GM23338 (cell line): ENCODE data around the gene NTM. TPM values are rescaled to one million over a fixed set of nuclear protein-coding genes. Genes with fewer than 3 reads are reported as not detected.

ENCODE experiments used
- ATAC-seq: fragments of 200-7000 bp; cut with Tn5 transposase; 3 replicates; pipeline ENCODE4 v1.9.1; 2020
- DNase-seq: peaks from one replicate; pipeline ENCODE4 v3.0.0-alpha.2; 2015; ENCODE audit warnings: low spot score
- H2AFZ ChIP-seq: fragments of 200-600 bp; sonication (generic); 2 replicates; pipeline ENCODE4 v1.8.0; 2016; ENCODE audit warnings: antibody characterized with exemption, mild to moderate bottlenecking, moderate library complexity
- H3F3A ChIP-seq: fragments of 200-600 bp; sonication (generic); replicated peaks from 2 replicates; pipeline ENCODE4 v1.8.0; 2017; ENCODE audit warnings: antibody characterized with exemption, mixed run types, low read depth
- H3K27ac ChIP-seq: fragments of 200-600 bp; sonication (generic); 2 replicates; pipeline ENCODE4 v1.6.1; 2016; ENCODE audit warnings: low read depth
- H3K27me3 ChIP-seq: fragments of 200-600 bp; sonication (generic); 2 replicates; pipeline ENCODE4 v1.8.0; 2016; ENCODE audit warnings: mild to moderate bottlenecking, mixed run types, moderate library complexity; ENCODE audit not compliant: insufficient read depth
- H3K36me3 ChIP-seq: fragments of 200-600 bp; sonication (generic); 2 replicates; pipeline ENCODE4 v1.8.0; 2016; ENCODE audit warnings: mild to moderate bottlenecking; ENCODE audit not compliant: insufficient read depth
- H3K4me1 ChIP-seq: fragments of 200-600 bp; sonication (generic); 2 replicates; pipeline ENCODE4 v1.8.0; 2016; ENCODE audit warnings: mild to moderate bottlenecking, moderate library complexity; ENCODE audit not compliant: insufficient read depth
- H3K4me2 ChIP-seq: fragments of 200-600 bp; sonication (generic); 2 replicates; pipeline ENCODE4 v1.7.1; 2017; ENCODE audit warnings: mixed run types
- H3K4me3 ChIP-seq: fragments of 200-600 bp; sonication (generic); 2 replicates; pipeline ENCODE4 v1.6.1; 2016; ENCODE audit warnings: mixed run types
- H3K79me2 ChIP-seq: fragments of 200-600 bp; sonication (generic); replicated peaks from 2 replicates; pipeline ENCODE4 v1.8.0; 2017; ENCODE audit warnings: mild to moderate bottlenecking; ENCODE audit not compliant: insufficient read depth
- H3K9me2 ChIP-seq: fragments of 200-600 bp; sonication (generic); 2 replicates; pipeline ENCODE4 v1.8.0; 2017; ENCODE audit not compliant: insufficient read depth
- H4K20me1 ChIP-seq: fragments of 200-600 bp; sonication (generic); replicated peaks from 2 replicates; pipeline ENCODE4 v1.8.0; 2017; ENCODE audit warnings: mild to moderate bottlenecking; ENCODE audit not compliant: insufficient read depth
- H3K27ac Mint-ChIP-seq: 2 replicates; pipeline ENCODE4 v1.8.0; 2020; ENCODE audit warnings: inconsistent platforms, mild to moderate bottlenecking, moderate library complexity, mixed read lengths
- H3K27me3 Mint-ChIP-seq: 3 replicates; pipeline ENCODE4 v1.8.0; 2022; ENCODE audit warnings: low read depth, mild to moderate bottlenecking, moderate library complexity, mixed read lengths, inconsistent platforms; ENCODE audit not compliant: insufficient read depth, poor library complexity
- H3K36me3 Mint-ChIP-seq: 3 replicates; pipeline ENCODE4 v1.8.0; 2021; ENCODE audit warnings: low read depth, mild to moderate bottlenecking, inconsistent platforms, moderate library complexity, mixed read lengths
- H3K4me1 Mint-ChIP-seq: 3 replicates; pipeline ENCODE4 v1.8.0; 2020; ENCODE audit warnings: mild to moderate bottlenecking, inconsistent platforms, mixed read lengths
- H3K4me3 Mint-ChIP-seq: 3 replicates; pipeline ENCODE4 v1.8.0; 2021; ENCODE audit warnings: moderate library complexity, mild to moderate bottlenecking, inconsistent platforms, mixed read lengths
- H3K9me3 Mint-ChIP-seq: 3 replicates; pipeline ENCODE4 v1.8.0; 2020; ENCODE audit warnings: moderate library complexity, mild to moderate bottlenecking, inconsistent platforms, mixed read lengths
- CREB1 ChIP-seq: fragments of 250-450 bp; sonication (Bioruptor Pico); IDR thresholded peaks from 2 replicates; pipeline ENCODE4 v1.5.0; 2020; ENCODE audit warnings: low read depth, mild to moderate bottlenecking, moderate library complexity
- EZH2 ChIP-seq: fragments of 200-600 bp; sonication (generic); IDR thresholded peaks from one replicate; pipeline ENCODE4 v1.8.0; 2017; ENCODE audit warnings: antibody characterized with exemption, mild to moderate bottlenecking, low read depth; ENCODE audit not compliant: unreplicated experiment
- EZH2phosphoT487 ChIP-seq: fragments of 200-600 bp; sonication (generic); IDR thresholded peaks from one replicate; pipeline ENCODE4 v1.8.1; 2018; ENCODE audit warnings: antibody characterized with exemption; ENCODE audit not compliant: unreplicated experiment
- JUNB ChIP-seq: IDR thresholded peaks from one replicate; pipeline ENCODE4 v1.6.1; 2016; ENCODE audit warnings: antibody characterized with exemption; ENCODE audit not compliant: unreplicated experiment
- NANOG ChIP-seq: IDR thresholded peaks from 2 replicates; pipeline ENCODE4 v1.6.1; 2016; ENCODE audit warnings: antibody characterized with exemption, borderline replicate concordance
- POLR2AphosphoS5 ChIP-seq: IDR thresholded peaks from 2 replicates; pipeline ENCODE4 v1.6.1; 2016; ENCODE audit warnings: antibody characterized with exemption, low read depth
- STAT1 ChIP-seq: IDR thresholded peaks from one replicate; pipeline ENCODE4 v1.6.1; 2016; ENCODE audit warnings: antibody characterized with exemption; ENCODE audit not compliant: unreplicated experiment
- ZNF114 ChIP-seq: fragments of 250-450 bp; sonication (Bioruptor Pico); IDR thresholded peaks from 2 replicates; pipeline ENCODE4 v1.5.0; 2020; ENCODE audit warnings: mild to moderate bottlenecking, moderate library complexity
- ZNF331 ChIP-seq: fragments of 250-450 bp; sonication (Bioruptor Pico); IDR thresholded peaks from 2 replicates; pipeline ENCODE4 v1.5.0; 2020; ENCODE audit warnings: low read depth, mild to moderate bottlenecking, moderate library complexity
- polyA plus RNA-seq: library from polyadenylated mRNA; unstranded; fragments of >200 nt; fragmentation: Nextera tagmentation; extraction: Ambion mirVana; gene quantifications from 2 replicates; pipeline ENCODE4 v1.2.1, GENCODE V29; 2016
- total RNA-seq: library from RNA; depleted of rRNA; stranded (reverse); fragments of >200 nt; shearing (Covaris generic); gene quantifications from 2 replicates; pipeline ENCODE4 v1.2.3, GENCODE V29; 2014
- TF ChIP-seq, protein P1 (sequence below), 2 experiments: fragments of 200-600 bp in 1 of 2; sonication (generic) in 1 of 2; conservative IDR thresholded peaks; 2 replicates each; pipeline versions ENCODE4 v1.5.1 to v1.6.1; 2016 to 2017; ENCODE audit warnings: antibody characterized with exemption in 2 of 2, low read depth in 2 of 2, mild to moderate bottlenecking in 2 of 2, moderate library complexity in 1 of 2
- TF ChIP-seq, protein P2 (sequence below): fragments of 250-450 bp; sonication (Bioruptor Pico); IDR thresholded peaks from 2 replicates; pipeline ENCODE4 v1.5.0; 2020; ENCODE audit warnings: mild to moderate bottlenecking, moderate library complexity
- TF ChIP-seq, protein P3 (sequence below): IDR thresholded peaks from one replicate; pipeline ENCODE4 v1.6.1; 2018; ENCODE audit warnings: antibody characterized with exemption; ENCODE audit not compliant: unreplicated experiment
- TF ChIP-seq, protein P4 (sequence below): IDR thresholded peaks from 2 replicates; pipeline ENCODE4 v1.6.1; 2016; ENCODE audit warnings: antibody characterized with exemption

The NTM gene
- total and polyA plus RNA-seq, 2 experiments from 2014 or later, result 10.6 to 14.6 TPM

DNA sequence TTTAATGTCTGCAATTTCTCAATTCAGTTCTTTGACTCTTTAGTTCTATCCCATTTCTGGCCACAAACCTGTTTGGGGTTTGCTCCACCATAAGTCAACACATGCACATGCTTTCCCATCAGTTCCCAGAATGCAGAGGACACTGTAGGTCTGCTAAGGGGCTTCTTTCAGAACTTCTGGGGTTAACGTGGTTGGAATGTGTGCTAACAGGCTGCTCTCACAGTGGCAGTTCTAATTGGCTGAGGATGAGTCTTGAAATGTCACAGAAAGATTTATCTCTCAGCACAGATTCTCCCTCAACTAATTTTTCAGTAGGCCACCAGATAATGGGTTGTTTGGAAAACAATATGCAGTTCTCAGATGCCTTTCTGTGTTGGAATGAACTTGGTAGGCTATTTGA is 703.4 kb downstream of the NTM start:
- H3K4me3 ChIP-seq, result no peak overlapping the region
- Mint-ChIP-seq H3K36me3 (peaks cover 3% of the 10 kb centered on the region; the same call in 2 of the 3 replicates), H3K27ac (no peak overlapping the region), H3K9me3 (peaks cover 3% of the 10 kb centered on the region; the same call in 2 of the 3 replicates), H3K27me3 (no peaks in the 10 kb centered on the region), H3K4me1 (peaks cover 12% of the 10 kb centered on the region; the same call in 2 of the 3 replicates), H3K4me3 (no peak overlapping the region)
- no peak overlapping the region for H3K27ac ChIP-seq
- no peaks in the 10 kb centered on the region for H3F3A ChIP-seq
- peaks cover 7% of the 10 kb centered on the region; the same call in 1 of the 2 replicates for H3K4me1 ChIP-seq
- H3K9me2 ChIP-seq, result no peaks in the 10 kb centered on the region
- TF ChIP-seq EZH2phosphoT487 (no peak), EZH2 (no peak), ZNF331 (CRISPR knock-in tag) (no peak), ZNF114 (CRISPR knock-in tag) (no peak), NANOG (no peak), STAT1 (no peak), JUNB (no peak), POLR2AphosphoS5 (no peak), CREB1 (CRISPR knock-in tag) (no peak)
- TF ChIP-seq, protein P1, sequence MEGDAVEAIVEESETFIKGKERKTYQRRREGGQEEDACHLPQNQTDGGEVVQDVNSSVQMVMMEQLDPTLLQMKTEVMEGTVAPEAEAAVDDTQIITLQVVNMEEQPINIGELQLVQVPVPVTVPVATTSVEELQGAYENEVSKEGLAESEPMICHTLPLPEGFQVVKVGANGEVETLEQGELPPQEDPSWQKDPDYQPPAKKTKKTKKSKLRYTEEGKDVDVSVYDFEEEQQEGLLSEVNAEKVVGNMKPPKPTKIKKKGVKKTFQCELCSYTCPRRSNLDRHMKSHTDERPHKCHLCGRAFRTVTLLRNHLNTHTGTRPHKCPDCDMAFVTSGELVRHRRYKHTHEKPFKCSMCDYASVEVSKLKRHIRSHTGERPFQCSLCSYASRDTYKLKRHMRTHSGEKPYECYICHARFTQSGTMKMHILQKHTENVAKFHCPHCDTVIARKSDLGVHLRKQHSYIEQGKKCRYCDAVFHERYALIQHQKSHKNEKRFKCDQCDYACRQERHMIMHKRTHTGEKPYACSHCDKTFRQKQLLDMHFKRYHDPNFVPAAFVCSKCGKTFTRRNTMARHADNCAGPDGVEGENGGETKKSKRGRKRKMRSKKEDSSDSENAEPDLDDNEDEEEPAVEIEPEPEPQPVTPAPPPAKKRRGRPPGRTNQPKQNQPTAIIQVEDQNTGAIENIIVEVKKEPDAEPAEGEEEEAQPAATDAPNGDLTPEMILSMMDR (conservative IDR thresholded peaks at IDR 0.05; ENCODE audit: low read depth in 2 of 2), result no peak
- TF ChIP-seq, protein P2, sequence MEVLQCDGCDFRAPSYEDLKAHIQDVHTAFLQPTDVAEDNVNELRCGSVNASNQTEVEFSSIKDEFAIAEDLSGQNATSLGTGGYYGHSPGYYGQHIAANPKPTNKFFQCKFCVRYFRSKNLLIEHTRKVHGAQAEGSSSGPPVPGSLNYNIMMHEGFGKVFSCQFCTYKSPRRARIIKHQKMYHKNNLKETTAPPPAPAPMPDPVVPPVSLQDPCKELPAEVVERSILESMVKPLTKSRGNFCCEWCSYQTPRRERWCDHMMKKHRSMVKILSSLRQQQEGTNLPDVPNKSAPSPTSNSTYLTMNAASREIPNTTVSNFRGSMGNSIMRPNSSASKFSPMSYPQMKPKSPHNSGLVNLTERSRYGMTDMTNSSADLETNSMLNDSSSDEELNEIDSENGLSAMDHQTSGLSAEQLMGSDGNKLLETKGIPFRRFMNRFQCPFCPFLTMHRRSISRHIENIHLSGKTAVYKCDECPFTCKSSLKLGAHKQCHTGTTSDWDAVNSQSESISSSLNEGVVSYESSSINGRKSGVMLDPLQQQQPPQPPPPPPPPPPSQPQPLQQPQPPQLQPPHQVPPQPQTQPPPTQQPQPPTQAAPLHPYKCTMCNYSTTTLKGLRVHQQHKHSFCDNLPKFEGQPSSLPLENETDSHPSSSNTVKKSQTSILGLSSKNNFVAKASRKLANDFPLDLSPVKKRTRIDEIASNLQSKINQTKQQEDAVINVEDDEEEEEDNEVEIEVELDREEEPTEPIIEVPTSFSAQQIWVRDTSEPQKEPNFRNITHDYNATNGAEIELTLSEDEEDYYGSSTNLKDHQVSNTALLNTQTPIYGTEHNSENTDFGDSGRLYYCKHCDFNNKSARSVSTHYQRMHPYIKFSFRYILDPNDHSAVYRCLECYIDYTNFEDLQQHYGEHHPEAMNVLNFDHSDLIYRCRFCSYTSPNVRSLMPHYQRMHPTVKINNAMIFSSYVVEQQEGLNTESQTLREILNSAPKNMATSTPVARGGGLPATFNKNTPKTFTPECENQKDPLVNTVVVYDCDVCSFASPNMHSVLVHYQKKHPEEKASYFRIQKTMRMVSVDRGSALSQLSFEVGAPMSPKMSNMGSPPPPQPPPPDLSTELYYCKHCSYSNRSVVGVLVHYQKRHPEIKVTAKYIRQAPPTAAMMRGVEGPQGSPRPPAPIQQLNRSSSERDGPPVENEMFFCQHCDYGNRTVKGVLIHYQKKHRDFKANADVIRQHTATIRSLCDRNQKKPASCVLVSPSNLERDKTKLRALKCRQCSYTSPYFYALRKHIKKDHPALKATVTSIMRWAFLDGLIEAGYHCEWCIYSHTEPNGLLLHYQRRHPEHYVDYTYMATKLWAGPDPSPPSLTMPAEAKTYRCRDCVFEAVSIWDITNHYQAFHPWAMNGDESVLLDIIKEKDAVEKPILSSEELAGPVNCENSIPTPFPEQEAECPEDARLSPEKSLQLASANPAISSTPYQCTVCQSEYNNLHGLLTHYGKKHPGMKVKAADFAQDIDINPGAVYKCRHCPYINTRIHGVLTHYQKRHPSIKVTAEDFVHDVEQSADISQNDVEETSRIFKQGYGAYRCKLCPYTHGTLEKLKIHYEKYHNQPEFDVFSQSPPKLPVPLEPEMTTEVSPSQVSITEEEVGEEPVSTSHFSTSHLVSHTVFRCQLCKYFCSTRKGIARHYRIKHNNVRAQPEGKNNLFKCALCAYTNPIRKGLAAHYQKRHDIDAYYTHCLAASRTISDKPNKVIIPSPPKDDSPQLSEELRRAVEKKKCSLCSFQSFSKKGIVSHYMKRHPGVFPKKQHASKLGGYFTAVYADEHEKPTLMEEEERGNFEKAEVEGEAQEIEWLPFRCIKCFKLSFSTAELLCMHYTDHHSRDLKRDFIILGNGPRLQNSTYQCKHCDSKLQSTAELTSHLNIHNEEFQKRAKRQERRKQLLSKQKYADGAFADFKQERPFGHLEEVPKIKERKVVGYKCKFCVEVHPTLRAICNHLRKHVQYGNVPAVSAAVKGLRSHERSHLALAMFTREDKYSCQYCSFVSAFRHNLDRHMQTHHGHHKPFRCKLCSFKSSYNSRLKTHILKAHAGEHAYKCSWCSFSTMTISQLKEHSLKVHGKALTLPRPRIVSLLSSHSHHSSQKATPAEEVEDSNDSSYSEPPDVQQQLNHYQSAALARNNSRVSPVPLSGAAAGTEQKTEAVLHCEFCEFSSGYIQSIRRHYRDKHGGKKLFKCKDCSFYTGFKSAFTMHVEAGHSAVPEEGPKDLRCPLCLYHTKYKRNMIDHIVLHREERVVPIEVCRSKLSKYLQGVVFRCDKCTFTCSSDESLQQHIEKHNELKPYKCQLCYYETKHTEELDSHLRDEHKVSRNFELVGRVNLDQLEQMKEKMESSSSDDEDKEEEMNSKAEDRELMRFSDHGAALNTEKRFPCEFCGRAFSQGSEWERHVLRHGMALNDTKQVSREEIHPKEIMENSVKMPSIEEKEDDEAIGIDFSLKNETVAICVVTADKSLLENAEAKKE, result no peak
- TF ChIP-seq, protein P3, sequence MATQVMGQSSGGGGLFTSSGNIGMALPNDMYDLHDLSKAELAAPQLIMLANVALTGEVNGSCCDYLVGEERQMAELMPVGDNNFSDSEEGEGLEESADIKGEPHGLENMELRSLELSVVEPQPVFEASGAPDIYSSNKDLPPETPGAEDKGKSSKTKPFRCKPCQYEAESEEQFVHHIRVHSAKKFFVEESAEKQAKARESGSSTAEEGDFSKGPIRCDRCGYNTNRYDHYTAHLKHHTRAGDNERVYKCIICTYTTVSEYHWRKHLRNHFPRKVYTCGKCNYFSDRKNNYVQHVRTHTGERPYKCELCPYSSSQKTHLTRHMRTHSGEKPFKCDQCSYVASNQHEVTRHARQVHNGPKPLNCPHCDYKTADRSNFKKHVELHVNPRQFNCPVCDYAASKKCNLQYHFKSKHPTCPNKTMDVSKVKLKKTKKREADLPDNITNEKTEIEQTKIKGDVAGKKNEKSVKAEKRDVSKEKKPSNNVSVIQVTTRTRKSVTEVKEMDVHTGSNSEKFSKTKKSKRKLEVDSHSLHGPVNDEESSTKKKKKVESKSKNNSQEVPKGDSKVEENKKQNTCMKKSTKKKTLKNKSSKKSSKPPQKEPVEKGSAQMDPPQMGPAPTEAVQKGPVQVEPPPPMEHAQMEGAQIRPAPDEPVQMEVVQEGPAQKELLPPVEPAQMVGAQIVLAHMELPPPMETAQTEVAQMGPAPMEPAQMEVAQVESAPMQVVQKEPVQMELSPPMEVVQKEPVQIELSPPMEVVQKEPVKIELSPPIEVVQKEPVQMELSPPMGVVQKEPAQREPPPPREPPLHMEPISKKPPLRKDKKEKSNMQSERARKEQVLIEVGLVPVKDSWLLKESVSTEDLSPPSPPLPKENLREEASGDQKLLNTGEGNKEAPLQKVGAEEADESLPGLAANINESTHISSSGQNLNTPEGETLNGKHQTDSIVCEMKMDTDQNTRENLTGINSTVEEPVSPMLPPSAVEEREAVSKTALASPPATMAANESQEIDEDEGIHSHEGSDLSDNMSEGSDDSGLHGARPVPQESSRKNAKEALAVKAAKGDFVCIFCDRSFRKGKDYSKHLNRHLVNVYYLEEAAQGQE, result no peak
- TF ChIP-seq, protein P4, sequence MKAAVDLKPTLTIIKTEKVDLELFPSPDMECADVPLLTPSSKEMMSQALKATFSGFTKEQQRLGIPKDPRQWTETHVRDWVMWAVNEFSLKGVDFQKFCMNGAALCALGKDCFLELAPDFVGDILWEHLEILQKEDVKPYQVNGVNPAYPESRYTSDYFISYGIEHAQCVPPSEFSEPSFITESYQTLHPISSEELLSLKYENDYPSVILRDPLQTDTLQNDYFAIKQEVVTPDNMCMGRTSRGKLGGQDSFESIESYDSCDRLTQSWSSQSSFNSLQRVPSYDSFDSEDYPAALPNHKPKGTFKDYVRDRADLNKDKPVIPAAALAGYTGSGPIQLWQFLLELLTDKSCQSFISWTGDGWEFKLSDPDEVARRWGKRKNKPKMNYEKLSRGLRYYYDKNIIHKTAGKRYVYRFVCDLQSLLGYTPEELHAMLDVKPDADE, result no peak
- no peak overlapping the region for H3K4me2 ChIP-seq
- ATAC-seq (no peak), DNase-seq (no peak)
- H4K20me1 ChIP-seq, result no peaks in the 10 kb centered on the region
- no peaks in the 10 kb centered on the region for H3K27me3 ChIP-seq
- H3K36me3 ChIP-seq, result no peaks in the 10 kb centered on the region
- H3K79me2 ChIP-seq, result no peaks in the 10 kb centered on the region
- H2AFZ ChIP-seq, result no peak overlapping the region
